Measurements from ENCODE around the gene TLR5. TPM values are rescaled to one million over a fixed set of nuclear protein-coding genes. Genes with fewer than 3 reads are reported as not detected.

TLR5 gene
- total and polyA plus RNA-seq, 12 donors, result 0.45 to 5.0 (median 1.5) TPM

DNA sequence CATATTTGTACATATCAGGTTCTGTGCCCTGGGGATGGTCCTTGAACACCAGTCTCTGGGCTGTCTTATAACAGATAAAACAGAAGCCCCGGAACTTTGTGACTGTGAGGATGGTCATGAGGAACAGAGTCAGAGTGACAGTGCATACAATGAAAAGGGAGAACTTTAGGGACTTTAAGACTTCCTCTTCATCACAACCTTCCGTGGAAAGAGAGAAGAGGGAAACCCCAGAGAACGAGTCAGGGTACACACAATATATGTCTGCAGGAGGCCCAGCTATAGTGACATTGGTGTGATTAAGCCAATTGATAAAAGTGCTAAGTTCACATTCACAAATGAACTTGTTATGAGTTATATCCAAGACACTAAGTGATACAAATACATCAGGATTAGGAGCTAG is 32.1 kb downstream of the TLR5 start:
- Histone ChIP-seq H3K36me3 (no peaks in the 10 kb centered on the region), H3K9me3 (no peaks in the 10 kb centered on the region), H3K4me1 (peaks cover 0 to 27% (median 18%) of the 10 kb centered on the region in 9 donors), H3K27me3 (no peaks in the 10 kb centered on the region), H3K4me3 (no peak overlapping the region), H3K27ac (no peak overlapping the region)
- TF ChIP-seq, protein P1, sequence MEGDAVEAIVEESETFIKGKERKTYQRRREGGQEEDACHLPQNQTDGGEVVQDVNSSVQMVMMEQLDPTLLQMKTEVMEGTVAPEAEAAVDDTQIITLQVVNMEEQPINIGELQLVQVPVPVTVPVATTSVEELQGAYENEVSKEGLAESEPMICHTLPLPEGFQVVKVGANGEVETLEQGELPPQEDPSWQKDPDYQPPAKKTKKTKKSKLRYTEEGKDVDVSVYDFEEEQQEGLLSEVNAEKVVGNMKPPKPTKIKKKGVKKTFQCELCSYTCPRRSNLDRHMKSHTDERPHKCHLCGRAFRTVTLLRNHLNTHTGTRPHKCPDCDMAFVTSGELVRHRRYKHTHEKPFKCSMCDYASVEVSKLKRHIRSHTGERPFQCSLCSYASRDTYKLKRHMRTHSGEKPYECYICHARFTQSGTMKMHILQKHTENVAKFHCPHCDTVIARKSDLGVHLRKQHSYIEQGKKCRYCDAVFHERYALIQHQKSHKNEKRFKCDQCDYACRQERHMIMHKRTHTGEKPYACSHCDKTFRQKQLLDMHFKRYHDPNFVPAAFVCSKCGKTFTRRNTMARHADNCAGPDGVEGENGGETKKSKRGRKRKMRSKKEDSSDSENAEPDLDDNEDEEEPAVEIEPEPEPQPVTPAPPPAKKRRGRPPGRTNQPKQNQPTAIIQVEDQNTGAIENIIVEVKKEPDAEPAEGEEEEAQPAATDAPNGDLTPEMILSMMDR (IDR thresholded peaks at IDR 0.05), result no peak
- 80 to 85% methylated on average over 3 of the region's 3 CpGs for WGBS, 2 donors
- DNase-seq (no peak), ATAC-seq (no peak)
- intact Hi-C loops (cut with DNase I), result no loop called here

DNA sequence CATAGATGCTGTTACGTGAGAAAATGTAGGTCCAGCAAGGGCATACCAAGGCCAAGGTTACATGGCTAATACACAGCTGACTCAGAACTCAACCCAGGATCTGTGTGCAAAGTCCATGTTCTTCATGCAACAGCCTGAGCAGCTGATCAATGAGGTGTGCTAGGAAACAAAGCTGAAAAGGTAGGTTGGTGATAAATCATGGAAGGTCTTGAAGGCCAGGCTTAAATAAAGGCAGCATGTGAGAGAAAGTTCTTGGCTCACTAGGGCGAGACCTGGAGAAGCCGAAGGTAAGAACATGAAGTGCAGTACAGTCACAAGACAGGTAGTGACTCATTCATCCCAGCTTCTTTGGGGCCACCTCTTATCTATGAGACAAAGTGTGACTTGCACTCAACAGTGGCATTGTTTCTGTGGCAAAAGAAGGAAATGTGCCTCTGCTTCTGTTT is 33.4 kb downstream of the TLR5 start:
- peaks cover 0 to 19% (median 9%) of the 10 kb centered on the region in 9 donors for H3K4me1 ChIP-seq
- TF ChIP-seq, protein P1 (IDR thresholded peaks at IDR 0.05), result no peak
- no peaks in the 10 kb centered on the region for H3K27me3 ChIP-seq
- H3K27ac ChIP-seq, result peak overlapping the region in 1 of 10 donors; percentile 27
- intact Hi-C loops (cut with DNase I), result no loop called here
- H3K9me3 ChIP-seq, result no peaks in the 10 kb centered on the region
- H3K36me3 ChIP-seq, result no peaks in the 10 kb centered on the region
- ATAC-seq, result peak in 2 of 8 donors; percentile 25 to 73
- DNase-seq, result no peak
- 84 to 91% methylated on average over 3 of the region's 3 CpGs for WGBS, 2 donors
- H3K4me3 ChIP-seq, result no peak overlapping the region

DNA sequence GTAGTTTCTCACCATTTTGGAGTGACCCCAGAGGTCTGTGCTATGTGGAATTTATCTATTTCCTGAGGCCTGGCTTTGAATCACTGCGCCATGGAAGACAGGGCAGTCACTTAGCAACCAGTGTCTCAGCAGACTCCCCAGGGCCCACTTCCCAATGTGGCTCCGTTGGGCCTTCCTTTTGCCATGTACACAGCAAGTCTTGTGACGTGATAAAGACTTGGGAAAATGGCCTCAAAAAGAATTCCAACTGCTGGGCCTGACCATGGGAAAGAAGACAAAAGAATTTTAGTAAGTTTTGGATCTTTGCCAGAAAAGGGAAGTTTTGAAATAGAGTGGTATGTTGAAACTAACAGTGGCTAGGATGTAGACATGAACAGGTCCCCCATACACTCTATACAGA is 36.2 kb downstream of the TLR5 start:
- TF ChIP-seq, protein P1 (IDR thresholded peaks at IDR 0.05), result no peak
- H3K36me3 ChIP-seq, result no peaks in the 10 kb centered on the region
- peak overlapping the region in 4 of 10 donors; percentile 3 to 45 (median 21) for H3K27ac ChIP-seq
- H3K27me3 ChIP-seq, result no peaks in the 10 kb centered on the region
- 42 to 45% methylated on average over 3 of the region's 3 CpGs for WGBS, 2 donors
- DNase-seq, result peak in 1 of 2 donors; percentile 19
- peaks cover 0 to 33% (median 4%) of the 10 kb centered on the region in 9 donors for H3K4me1 ChIP-seq
- no peaks in the 10 kb centered on the region for H3K9me3 ChIP-seq
- H3K4me3 ChIP-seq, result no peak overlapping the region
- ATAC-seq, result peak in 5 of 8 donors; percentile 26 to 56 (median 36)
- intact Hi-C loops (cut with DNase I), result no loop called here

DNA sequence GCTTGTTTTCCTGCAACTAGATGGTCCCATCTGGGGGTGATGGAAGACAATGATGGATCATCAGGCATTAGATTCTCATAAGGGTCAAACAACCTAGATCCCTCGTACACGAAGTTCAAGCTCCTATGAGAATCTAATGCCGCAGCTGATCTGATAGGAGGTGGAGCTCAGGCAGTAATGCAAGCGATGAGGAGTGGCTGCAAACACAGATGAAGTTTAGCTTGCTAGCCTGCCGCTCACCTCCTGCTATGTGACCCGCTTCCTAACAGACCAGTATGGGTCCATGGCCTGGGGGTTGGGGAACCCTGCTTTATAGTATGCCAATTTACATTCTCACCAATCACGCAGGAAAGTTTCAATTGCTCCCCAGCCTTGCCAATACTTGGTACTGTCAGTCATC is 37.5 kb downstream of the TLR5 start:
- H3K36me3 ChIP-seq, result no peaks in the 10 kb centered on the region
- DNase-seq (no peak), ATAC-seq (no peak)
- H3K9me3 ChIP-seq, result no peaks in the 10 kb centered on the region
- no peak overlapping the region for H3K27ac ChIP-seq
- H3K4me1 ChIP-seq, result peaks cover 0 to 33% (median 4%) of the 10 kb centered on the region in 9 donors
- H3K27me3 ChIP-seq, result no peaks in the 10 kb centered on the region
- intact Hi-C loops (cut with DNase I), result no loop called here
- H3K4me3 ChIP-seq, result no peak overlapping the region
- TF ChIP-seq, protein P1 (IDR thresholded peaks at IDR 0.05), result no peak
- WGBS, 2 donors, result 98% methylated on average over 7 of the region's 7 CpGs

Measured in heart right ventricle (tissue), 16 donors.